ENCODE measurements around the gene ERCC3.

- TF ChIP-seq CTCF (IDR thresholded peaks at IDR 0.05) (no peak), ZFX (IDR thresholded peaks at IDR 0.05; ENCODE audit: borderline replicate concordance) (no peak)
Measured at GRCh38 chr2:127275789-127276188, 18.2 kb downstream of the ERCC3 start.

Data from 22Rv1 (cell line).